ENCODE measurements around the gene MYL12A. TPM values are rescaled to one million over a fixed set of nuclear protein-coding genes. Genes with fewer than 3 reads are reported as not detected.

The MYL12A gene
- total RNA-seq (2021) (205 to 230 TPM (median 213 TPM) in 3 replicates), Bru-seq, nascent RNA (percentile 97 among the genes with signal in this experiment)
- long read RNA-seq, experiment 1, transcript MYL12A-212 (1 exons, 738 nt): minor isoform, 12 of 493 reads
- long read RNA-seq, experiment 1, transcript MYL12A-201 (4 exons, 1,229 nt): major isoform, 460 of 493 reads
- long read RNA-seq, experiment 1, transcript MYL12A-207 (4 exons, 947 nt): minor isoform, 6 of 493 reads
- long read RNA-seq, experiment 1, partial matches to known transcripts: 7 of 493 reads
- long read RNA-seq, experiment 1, other reads (novel, unspliced or antisense): 5 of 493 reads
- long read RNA-seq, experiment 2, transcript MYL12A-201 (4 exons, 1,229 nt): major isoform, 334 of 386 reads
- long read RNA-seq, experiment 2, partial matches to known transcripts: 35 of 386 reads
- long read RNA-seq, experiment 2, other reads (novel, unspliced or antisense): 12 of 386 reads
- long read RNA-seq, experiment 3, transcript MYL12A-206 (5 exons, 1,004 nt): minor isoform, 6 of 875 reads
- long read RNA-seq, experiment 3, transcript MYL12A-212 (1 exons, 738 nt): minor isoform, 5 of 875 reads
- long read RNA-seq, experiment 3, transcript MYL12A-207 (4 exons, 947 nt): minor isoform, 13 of 875 reads
- long read RNA-seq, experiment 3, transcript MYL12A-201 (4 exons, 1,229 nt): major isoform, 836 of 875 reads
- long read RNA-seq, experiment 3, partial matches to known transcripts: 3 of 875 reads
- long read RNA-seq, experiment 3, other reads (novel, unspliced or antisense): 12 of 875 reads

DNA sequence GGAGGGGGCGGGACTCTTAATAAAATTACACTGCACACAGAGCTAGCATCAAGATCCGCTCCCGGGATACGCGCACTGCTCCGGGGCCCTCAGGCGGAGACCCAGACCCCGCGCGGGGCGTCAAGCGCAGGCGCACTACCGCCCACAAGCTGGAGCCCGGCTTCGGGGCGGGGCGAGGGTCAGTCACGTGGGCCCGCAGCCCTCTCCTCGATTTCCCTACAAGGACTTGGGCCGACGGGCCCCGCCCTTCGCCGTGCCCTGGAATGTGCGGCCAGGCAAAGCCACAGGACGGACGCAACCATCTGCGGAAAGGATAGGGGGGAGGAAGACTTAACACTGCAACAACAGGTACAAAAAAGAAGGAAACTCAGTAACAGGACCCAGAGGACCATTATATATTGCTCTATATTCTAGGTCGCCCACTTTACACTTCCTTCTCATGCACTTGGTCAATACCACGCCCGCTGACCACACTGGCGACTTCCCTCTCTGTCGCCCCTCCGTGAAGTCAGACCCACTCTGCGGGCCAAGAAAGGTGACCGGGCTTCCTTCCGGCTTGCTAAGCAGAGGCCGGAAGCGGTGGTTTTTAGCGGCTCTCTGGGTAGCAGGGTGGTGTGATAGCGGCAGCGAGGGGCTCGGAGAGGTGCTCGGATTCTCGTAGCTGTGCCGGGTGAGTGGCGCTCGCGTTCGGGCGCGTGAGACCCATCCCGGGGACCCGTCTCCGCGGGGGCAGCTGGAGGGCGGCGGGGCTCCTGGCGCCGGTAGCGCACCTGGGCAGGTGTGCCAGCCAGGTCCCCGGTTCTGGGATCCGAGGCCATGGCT is at the start of gene MYL12A:
Gene MYL12A, plus strand, starts transcription at position 562 of the 822 bp plus-strand sequence. CDS start 5,447 bp downstream, outside the sequence.
- ATAC-seq (peak; percentile 85), DNase-seq (ENCODE audit: low spot score) (peak; percentile 99)
- H3K4me3 Mint-ChIP-seq: peak within 1 kb of the TSS; percentile 96
- H3K36me3 Mint-ChIP-seq: peaks cover 11% of the 10 kb centered on the region
- no peaks in the 10 kb centered on the region for H3K27me3 Mint-ChIP-seq (ENCODE audit: low read depth)
- ChIA-PET CTCF (interaction anchor here (0.6 to 2.5 kb wide), 11 partner anchors 18 to 524 kb away, joined by 3 to 21 read pairs (median 5); partner anchors contain the start of gene EMILIN2), POLR2A (interaction anchor here (0.6 to 1.6 kb wide), 6 partner anchors 14 to 1330 kb away, joined by 3 to 8 read pairs (median 4); partner anchors contain the start of gene MYL12B)
- H3K27ac Mint-ChIP-seq: peak within 1 kb of the TSS; percentile 98
- peaks cover 29% of the 10 kb centered on the region for H3K4me1 Mint-ChIP-seq
- peaks cover 3% of the 10 kb centered on the region; the same call in 1 of the 2 replicates for H3K9me3 Mint-ChIP-seq
- TF ChIP-seq, protein P1, sequence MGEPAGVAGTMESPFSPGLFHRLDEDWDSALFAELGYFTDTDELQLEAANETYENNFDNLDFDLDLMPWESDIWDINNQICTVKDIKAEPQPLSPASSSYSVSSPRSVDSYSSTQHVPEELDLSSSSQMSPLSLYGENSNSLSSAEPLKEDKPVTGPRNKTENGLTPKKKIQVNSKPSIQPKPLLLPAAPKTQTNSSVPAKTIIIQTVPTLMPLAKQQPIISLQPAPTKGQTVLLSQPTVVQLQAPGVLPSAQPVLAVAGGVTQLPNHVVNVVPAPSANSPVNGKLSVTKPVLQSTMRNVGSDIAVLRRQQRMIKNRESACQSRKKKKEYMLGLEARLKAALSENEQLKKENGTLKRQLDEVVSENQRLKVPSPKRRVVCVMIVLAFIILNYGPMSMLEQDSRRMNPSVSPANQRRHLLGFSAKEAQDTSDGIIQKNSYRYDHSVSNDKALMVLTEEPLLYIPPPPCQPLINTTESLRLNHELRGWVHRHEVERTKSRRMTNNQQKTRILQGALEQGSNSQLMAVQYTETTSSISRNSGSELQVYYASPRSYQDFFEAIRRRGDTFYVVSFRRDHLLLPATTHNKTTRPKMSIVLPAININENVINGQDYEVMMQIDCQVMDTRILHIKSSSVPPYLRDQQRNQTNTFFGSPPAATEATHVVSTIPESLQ (CRISPR knock-in tag; IDR thresholded peaks at IDR 0.05): no peak
- TF ChIP-seq, protein P2, sequence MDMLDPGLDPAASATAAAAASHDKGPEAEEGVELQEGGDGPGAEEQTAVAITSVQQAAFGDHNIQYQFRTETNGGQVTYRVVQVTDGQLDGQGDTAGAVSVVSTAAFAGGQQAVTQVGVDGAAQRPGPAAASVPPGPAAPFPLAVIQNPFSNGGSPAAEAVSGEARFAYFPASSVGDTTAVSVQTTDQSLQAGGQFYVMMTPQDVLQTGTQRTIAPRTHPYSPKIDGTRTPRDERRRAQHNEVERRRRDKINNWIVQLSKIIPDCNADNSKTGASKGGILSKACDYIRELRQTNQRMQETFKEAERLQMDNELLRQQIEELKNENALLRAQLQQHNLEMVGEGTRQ (CRISPR knock-in tag; IDR thresholded peaks at IDR 0.05): peak; percentile 98
- TF ChIP-seq ZNF416 (CRISPR knock-in tag; IDR thresholded peaks at IDR 0.05) (peak; percentile 86; the same call in 1 of the 2 replicates), TEAD1 (CRISPR knock-in tag; IDR thresholded peaks at IDR 0.05) (no peak; the same call in none of the 2 replicates), TCF7 (CRISPR knock-in tag; IDR thresholded peaks at IDR 0.05; ENCODE audit: low read depth) (no peak), SP1 (CRISPR knock-in tag; conservative IDR thresholded peaks at IDR 0.05) (peak; percentile 82), ZNF219 (CRISPR knock-in tag; IDR thresholded peaks at IDR 0.05; ENCODE audit: borderline replicate concordance) (no peak), MXD4 (CRISPR knock-in tag; IDR thresholded peaks at IDR 0.05; ENCODE audit: borderline replicate concordance) (no peak), ZNF396 (CRISPR knock-in tag; IDR thresholded peaks at IDR 0.05; ENCODE audit: borderline replicate concordance) (no peak), NFE2L1 (CRISPR knock-in tag; IDR thresholded peaks at IDR 0.05) (0 out of 2 replicates have a peak, but pooled peaks have one; percentile 31), CREB1 (CRISPR knock-in tag; IDR thresholded peaks at IDR 0.05) (no peak), TP53 (CRISPR knock-in tag; IDR thresholded peaks at IDR 0.05) (no peak), FOXP1 (CRISPR knock-in tag; IDR thresholded peaks at IDR 0.05; ENCODE audit: borderline replicate concordance) (peak; percentile 49; the same call in 1 of the 2 replicates), TEAD4 (CRISPR knock-in tag; IDR thresholded peaks at IDR 0.05) (peak; percentile 88), SMAD3 (CRISPR knock-in tag; IDR thresholded peaks at IDR 0.05; ENCODE audit: borderline replicate concordance) (no peak)
- TF ChIP-seq, protein P3, sequence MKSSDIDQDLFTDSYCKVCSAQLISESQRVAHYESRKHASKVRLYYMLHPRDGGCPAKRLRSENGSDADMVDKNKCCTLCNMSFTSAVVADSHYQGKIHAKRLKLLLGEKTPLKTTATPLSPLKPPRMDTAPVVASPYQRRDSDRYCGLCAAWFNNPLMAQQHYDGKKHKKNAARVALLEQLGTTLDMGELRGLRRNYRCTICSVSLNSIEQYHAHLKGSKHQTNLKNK (CRISPR knock-in tag; IDR thresholded peaks at IDR 0.05): no peak
- TF ChIP-seq, protein P4, sequence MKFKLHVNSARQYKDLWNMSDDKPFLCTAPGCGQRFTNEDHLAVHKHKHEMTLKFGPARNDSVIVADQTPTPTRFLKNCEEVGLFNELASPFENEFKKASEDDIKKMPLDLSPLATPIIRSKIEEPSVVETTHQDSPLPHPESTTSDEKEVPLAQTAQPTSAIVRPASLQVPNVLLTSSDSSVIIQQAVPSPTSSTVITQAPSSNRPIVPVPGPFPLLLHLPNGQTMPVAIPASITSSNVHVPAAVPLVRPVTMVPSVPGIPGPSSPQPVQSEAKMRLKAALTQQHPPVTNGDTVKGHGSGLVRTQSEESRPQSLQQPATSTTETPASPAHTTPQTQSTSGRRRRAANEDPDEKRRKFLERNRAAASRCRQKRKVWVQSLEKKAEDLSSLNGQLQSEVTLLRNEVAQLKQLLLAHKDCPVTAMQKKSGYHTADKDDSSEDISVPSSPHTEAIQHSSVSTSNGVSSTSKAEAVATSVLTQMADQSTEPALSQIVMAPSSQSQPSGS (CRISPR knock-in tag; IDR thresholded peaks at IDR 0.05; ENCODE audit: borderline replicate concordance, low read depth): no peak
- TF ChIP-seq, protein P5, sequence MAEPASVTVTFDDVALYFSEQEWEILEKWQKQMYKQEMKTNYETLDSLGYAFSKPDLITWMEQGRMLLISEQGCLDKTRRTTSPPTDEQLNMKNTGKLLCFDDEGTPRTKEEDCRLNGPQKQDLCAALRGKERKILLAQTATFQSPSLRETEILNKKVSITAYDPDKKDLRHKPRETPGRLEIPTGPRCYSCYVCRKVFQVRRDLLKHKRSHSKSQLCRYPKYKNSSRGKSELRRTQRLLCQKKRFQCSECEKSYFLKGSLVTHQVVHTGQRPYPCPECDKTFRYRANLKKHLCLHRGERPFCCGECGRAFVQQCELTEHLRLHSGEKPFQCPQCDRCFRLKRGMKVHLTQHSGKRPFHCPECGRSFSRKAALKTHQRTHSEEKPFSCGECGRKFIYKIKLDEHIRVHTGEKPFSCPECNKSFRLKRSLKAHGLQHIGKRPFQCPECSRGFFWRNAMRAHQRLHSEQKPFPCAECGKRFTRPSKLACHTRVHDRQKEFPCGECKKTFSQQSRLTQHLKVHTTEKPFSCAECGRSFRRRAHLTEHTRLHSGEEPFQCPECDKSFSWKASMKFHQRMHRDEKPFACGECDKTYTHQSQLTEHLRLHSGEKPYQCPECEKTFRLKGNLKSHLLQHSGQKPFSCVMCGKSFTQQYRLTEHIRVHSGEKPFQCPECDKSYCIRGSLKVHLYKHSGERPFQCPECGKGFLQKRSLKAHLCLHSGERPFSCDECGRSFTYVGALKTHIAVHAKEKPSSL (CRISPR knock-in tag; conservative IDR thresholded peaks at IDR 0.05): no peak
- TF ChIP-seq, protein P6, sequence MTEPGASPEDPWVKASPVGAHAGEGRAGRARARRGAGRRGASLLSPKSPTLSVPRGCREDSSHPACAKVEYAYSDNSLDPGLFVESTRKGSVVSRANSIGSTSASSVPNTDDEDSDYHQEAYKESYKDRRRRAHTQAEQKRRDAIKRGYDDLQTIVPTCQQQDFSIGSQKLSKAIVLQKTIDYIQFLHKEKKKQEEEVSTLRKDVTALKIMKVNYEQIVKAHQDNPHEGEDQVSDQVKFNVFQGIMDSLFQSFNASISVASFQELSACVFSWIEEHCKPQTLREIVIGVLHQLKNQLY (CRISPR knock-in tag; IDR thresholded peaks at IDR 0.05): no peak
- TF ChIP-seq, protein P7, sequence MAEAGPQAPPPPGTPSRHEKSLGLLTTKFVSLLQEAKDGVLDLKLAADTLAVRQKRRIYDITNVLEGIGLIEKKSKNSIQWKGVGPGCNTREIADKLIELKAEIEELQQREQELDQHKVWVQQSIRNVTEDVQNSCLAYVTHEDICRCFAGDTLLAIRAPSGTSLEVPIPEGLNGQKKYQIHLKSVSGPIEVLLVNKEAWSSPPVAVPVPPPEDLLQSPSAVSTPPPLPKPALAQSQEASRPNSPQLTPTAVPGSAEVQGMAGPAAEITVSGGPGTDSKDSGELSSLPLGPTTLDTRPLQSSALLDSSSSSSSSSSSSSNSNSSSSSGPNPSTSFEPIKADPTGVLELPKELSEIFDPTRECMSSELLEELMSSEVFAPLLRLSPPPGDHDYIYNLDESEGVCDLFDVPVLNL (CRISPR knock-in tag; IDR thresholded peaks at IDR 0.05; ENCODE audit: borderline replicate concordance, low read depth): no peak
- TF ChIP-seq, protein P8, sequence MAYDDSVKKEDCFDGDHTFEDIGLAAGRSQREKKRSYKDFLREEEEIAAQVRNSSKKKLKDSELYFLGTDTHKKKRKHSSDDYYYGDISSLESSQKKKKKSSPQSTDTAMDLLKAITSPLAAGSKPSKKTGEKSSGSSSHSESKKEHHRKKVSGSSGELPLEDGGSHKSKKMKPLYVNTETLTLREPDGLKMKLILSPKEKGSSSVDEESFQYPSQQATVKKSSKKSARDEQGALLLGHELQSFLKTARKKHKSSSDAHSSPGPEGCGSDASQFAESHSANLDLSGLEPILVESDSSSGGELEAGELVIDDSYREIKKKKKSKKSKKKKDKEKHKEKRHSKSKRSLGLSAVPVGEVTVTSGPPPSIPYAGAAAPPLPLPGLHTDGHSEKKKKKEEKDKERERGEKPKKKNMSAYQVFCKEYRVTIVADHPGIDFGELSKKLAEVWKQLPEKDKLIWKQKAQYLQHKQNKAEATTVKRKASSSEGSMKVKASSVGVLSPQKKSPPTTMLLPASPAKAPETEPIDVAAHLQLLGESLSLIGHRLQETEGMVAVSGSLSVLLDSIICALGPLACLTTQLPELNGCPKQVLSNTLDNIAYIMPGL (CRISPR knock-in tag; IDR thresholded peaks at IDR 0.05): no peak; the same call in 1 of the 2 replicates
